SIG-M5 (cell line): Measurements from ENCODE around the gene C1QTNF7.

Experiments
- DNase-seq: peaks from one replicate; lab custom pipeline; 2025; lab: John Stamatoyannopoulos, UW

The C1QTNF7 gene

GRCh38 chr4:15414551-15415091, 13.2 kb upstream of the C1QTNF7 start:
- no peak for DNase-seq

- DNase-seq = no peak
These were observed 11.2 kb upstream of the C1QTNF7 start for GRCh38 chr4:15416357-15417232.

GRCh38 chr4:15417233-15417660, 10.6 kb upstream of the C1QTNF7 start:
- no peak for DNase-seq

GRCh38 chr4:15418956-15419355, 8.9 kb upstream of the C1QTNF7 start:
- no peak for DNase-seq

GRCh38 chr4:15420642-15421041, 7.2 kb upstream of the C1QTNF7 start:
- DNase-seq = no peak

- DNase-seq = no peak
These were observed 4.5 kb upstream of the C1QTNF7 start for GRCh38 chr4:15423285-15423711.

GRCh38 chr4:15425520-15425919, 2.3 kb upstream of the C1QTNF7 start:
- DNase-seq = no peak

GRCh38 chr4:15427161-15427560, 672 bp upstream of the C1QTNF7 start:
- no peak for DNase-seq

GRCh38 chr4:15428611-15429010, 778 bp downstream of the C1QTNF7 start:
- DNase-seq = no peak

- DNase-seq = no peak
These were observed 6.3 kb downstream of the C1QTNF7 start for GRCh38 chr4:15434091-15434490.

- no peak for DNase-seq
These were observed 6.8 kb downstream of the C1QTNF7 start for GRCh38 chr4:15434676-15435075.

GRCh38 chr4:15436513-15436912, 8.7 kb downstream of the C1QTNF7 start:
- no peak for DNase-seq

GRCh38 chr4:15438939-15439524, 11.2 kb downstream of the C1QTNF7 start:
- no peak for DNase-seq

- no peak for DNase-seq
These were observed 15.7 kb downstream of the C1QTNF7 start for GRCh38 chr4:15443371-15444160.

- no peak for DNase-seq
These were observed 16.4 kb downstream of the C1QTNF7 start for GRCh38 chr4:15444276-15444675.

GRCh38 chr4:15444879-15445547, 17.2 kb downstream of the C1QTNF7 start:
- no peak for DNase-seq

- no peak for DNase-seq
These were observed 23.5 kb downstream of the C1QTNF7 start for GRCh38 chr4:15451181-15451865.

- DNase-seq = no peak
These were observed 24.3 kb downstream of the C1QTNF7 start for GRCh38 chr4:15451866-15452765.

GRCh38 chr4:15455290-15455689, 27.5 kb downstream of the C1QTNF7 start:
- no peak for DNase-seq
